Trophoblast cell (in vitro differentiated cells and primary cell): ENCODE data around the gene CNTROB.

Experiments used
- DNase-seq, 2 donors: peaks; one replicate each; pipeline ENCODE4 v3.0.0-alpha.2; 2016
- H2AFZ ChIP-seq: 2 replicates; pipeline ENCODE4 v1.6.1; 2013; ENCODE audit warnings: low read length, moderate library complexity, mild to moderate bottlenecking; ENCODE audit not compliant: insufficient read depth, poor library complexity
- H2AK5ac ChIP-seq: 2 replicates; pipeline ENCODE4 v1.6.1; 2013; ENCODE audit warnings: mild to moderate bottlenecking, low read length
- H2BK120ac ChIP-seq: 2 replicates; pipeline ENCODE4 v1.6.1; 2013; ENCODE audit warnings: low read length, mild to moderate bottlenecking, moderate library complexity; ENCODE audit not compliant: insufficient read depth, poor library complexity
- H2BK12ac ChIP-seq: 2 replicates; pipeline ENCODE4 v1.6.1; 2013; ENCODE audit warnings: mild to moderate bottlenecking, low read length, moderate library complexity
- H2BK5ac ChIP-seq: 2 replicates; pipeline ENCODE4 v1.6.1; 2013; ENCODE audit warnings: low read length, low read depth, moderate library complexity, mild to moderate bottlenecking; ENCODE audit not compliant: poor library complexity
- H3K14ac ChIP-seq: 2 replicates; pipeline ENCODE4 v1.6.1; 2013; ENCODE audit warnings: mild to moderate bottlenecking, low read length
- H3K18ac ChIP-seq: 2 replicates; pipeline ENCODE4 v1.6.1; 2013; ENCODE audit warnings: mild to moderate bottlenecking, low read length
- H3K23ac ChIP-seq: 2 replicates; pipeline ENCODE4 v1.6.1; 2013; ENCODE audit warnings: low read length
- H3K27ac ChIP-seq: 2 replicates; pipeline ENCODE4 v1.5.1; 2013; ENCODE audit warnings: low read depth, mild to moderate bottlenecking, inconsistent platforms, low read length, moderate library complexity
- H3K27me3 ChIP-seq: 2 replicates; pipeline ENCODE4 v1.6.1; 2013; ENCODE audit warnings: inconsistent platforms, mild to moderate bottlenecking, low read length, moderate library complexity; ENCODE audit not compliant: insufficient read depth
- H3K36me3 ChIP-seq, 2 experiments: 1 replicate in 1 of 2; 2 replicates in 1 of 2; pipeline ENCODE4 v1.6.1; 2013; ENCODE audit warnings: low read length in 2 of 2, mild to moderate bottlenecking in 2 of 2, moderate library complexity in 1 of 2; ENCODE audit not compliant: insufficient read depth in 2 of 2, control insufficient read depth in 1 of 2
- H3K4ac ChIP-seq: 2 replicates; pipeline ENCODE4 v1.6.1; 2013; ENCODE audit warnings: low read depth, mild to moderate bottlenecking, low read length, moderate library complexity
- H3K4me1 ChIP-seq, 2 experiments: 1 replicate in 1 of 2; 2 replicates in 1 of 2; pipeline ENCODE4 v1.6.1; 2013; ENCODE audit warnings: low read length in 2 of 2, mild to moderate bottlenecking in 2 of 2, moderate library complexity in 1 of 2; ENCODE audit not compliant: insufficient read depth in 2 of 2, control insufficient read depth in 1 of 2
- H3K4me2 ChIP-seq: 2 replicates; pipeline ENCODE4 v1.6.1; 2013; ENCODE audit warnings: inconsistent platforms, mild to moderate bottlenecking, low read length, moderate library complexity
- H3K4me3 ChIP-seq: 2 replicates; pipeline ENCODE4 v1.5.1; 2013; ENCODE audit warnings: mild to moderate bottlenecking, low read depth, low read length, inconsistent platforms
- H3K79me1 ChIP-seq: one replicate; pipeline ENCODE4 v1.6.1; 2013; ENCODE audit warnings: low read length
- H3K79me2 ChIP-seq: 2 replicates; pipeline ENCODE4 v1.6.1; 2013; ENCODE audit warnings: low read length, mild to moderate bottlenecking; ENCODE audit not compliant: control insufficient read depth, insufficient read depth, poor library complexity
- H3K9ac ChIP-seq: 2 replicates; pipeline ENCODE4 v1.6.1; 2013; ENCODE audit warnings: mild to moderate bottlenecking, low read length
- H3K9me3 ChIP-seq: 2 replicates; pipeline ENCODE4 v1.6.1; 2013; ENCODE audit warnings: low read depth, mild to moderate bottlenecking, control low read depth, inconsistent platforms, low read length; ENCODE audit not compliant: insufficient read depth
- H4K12ac ChIP-seq: 2 replicates; pipeline ENCODE4 v1.6.1; 2013; ENCODE audit warnings: low read depth, mild to moderate bottlenecking, low read length, moderate library complexity
- H4K8ac ChIP-seq: 2 replicates; pipeline ENCODE4 v1.6.1; 2013; ENCODE audit warnings: low read depth, mild to moderate bottlenecking, low read length, moderate library complexity
- H4K91ac ChIP-seq: one replicate; pipeline ENCODE4 v1.6.1; 2013; ENCODE audit warnings: low read depth, mild to moderate bottlenecking, low read length, moderate library complexity
- WGBS: extraction: QIAGEN DNeasy Blood & Tissue Kit; methylation state at CpG from one replicate; pipeline ENCODE4 v1.1.7; 2013; ENCODE audit warnings: missing lambda C conversion rate; ENCODE audit not compliant: insufficient read length, insufficient coverage; ENCODE audit errors: extremely low coverage; 5-methylcytosine and 5-hydroxymethylcytosine counted together

The CNTROB gene

DNA sequence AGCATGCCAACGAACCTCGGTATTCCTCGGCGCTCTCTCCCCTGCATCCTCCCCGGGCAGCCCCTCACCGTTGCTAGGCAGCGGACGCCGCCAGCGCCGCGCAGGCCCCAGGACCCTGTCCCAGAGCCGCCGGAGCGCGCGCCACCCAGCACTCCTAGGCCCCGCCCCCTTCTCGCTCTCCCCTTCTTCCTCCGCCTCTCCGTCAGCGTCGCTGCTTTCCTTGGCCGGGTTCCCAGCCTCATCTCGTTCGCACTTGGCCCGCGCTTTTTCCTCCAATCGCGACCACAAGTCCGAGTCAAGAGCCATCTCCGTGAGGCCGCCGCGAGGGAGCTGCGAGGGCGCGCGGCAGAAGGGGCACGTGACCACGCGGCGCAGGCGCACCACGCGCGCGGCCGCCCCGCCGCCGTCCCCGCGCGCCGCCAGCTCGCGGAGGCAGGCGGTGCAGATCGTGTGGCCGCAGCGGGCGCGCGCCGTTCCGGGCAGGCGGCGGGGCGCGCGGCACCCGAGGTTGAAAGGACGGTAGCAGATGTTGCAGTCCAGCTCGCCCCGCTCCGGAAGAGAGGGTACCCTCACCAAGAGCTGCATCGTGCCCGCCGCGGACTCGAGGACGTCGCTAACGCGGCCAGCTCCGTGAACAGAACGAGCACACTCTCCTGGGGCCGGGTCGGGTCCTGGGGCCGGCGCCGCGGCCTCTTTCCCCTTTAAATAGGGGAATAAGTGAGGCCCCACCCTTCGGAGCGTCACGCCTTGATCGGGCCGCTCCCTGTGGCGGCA is 16.2 kb upstream of the CNTROB start, which contains the start of gene RNF227:
TSS of gene RNF227 (minus strand) at position 679 of the 774 bp plus-strand sequence. CDS start at position 585, 94 bp downstream.
- Histone ChIP-seq H3K4me1 (peaks cover 9 to 14% of the 10 kb centered on the region in 2 experiments), H3K36me3 (peaks cover 10 to 14% of the 10 kb centered on the region in 2 experiments), H3K4me2 (peak within 1 kb of the TSS; percentile 65), H3K23ac (no peak within 1 kb of the TSS), H4K91ac (peak within 1 kb of the TSS; percentile 42), H3K9ac (peak within 1 kb of the TSS; percentile 63), H2BK120ac (no peak within 1 kb of the TSS), H4K8ac (peak within 1 kb of the TSS; percentile 83), H3K4me3 (peak within 1 kb of the TSS; percentile 83), H3K79me2 (peaks cover 2% of the 10 kb centered on the region), H2AFZ (peak within 1 kb of the TSS; percentile 27), H2BK12ac (no peak within 1 kb of the TSS), H4K12ac (peak within 1 kb of the TSS; percentile 55), H3K14ac (peak within 1 kb of the TSS; percentile 30), H3K27me3 (peaks cover 3% of the 10 kb centered on the region), H3K9me3 (no peaks in the 10 kb centered on the region), H3K79me1 (peaks cover 6% of the 10 kb centered on the region), H3K18ac (peak within 1 kb of the TSS; percentile 43), H3K4ac (peak within 1 kb of the TSS; percentile 4), H2AK5ac (no peak within 1 kb of the TSS), H3K27ac (no peak within 1 kb of the TSS), H2BK5ac (peak within 1 kb of the TSS; percentile 12)
- WGBS: no CpG with 5 or more reads among the region's 100 CpGs
- peak; percentile 70 to 81 for DNase-seq

DNA sequence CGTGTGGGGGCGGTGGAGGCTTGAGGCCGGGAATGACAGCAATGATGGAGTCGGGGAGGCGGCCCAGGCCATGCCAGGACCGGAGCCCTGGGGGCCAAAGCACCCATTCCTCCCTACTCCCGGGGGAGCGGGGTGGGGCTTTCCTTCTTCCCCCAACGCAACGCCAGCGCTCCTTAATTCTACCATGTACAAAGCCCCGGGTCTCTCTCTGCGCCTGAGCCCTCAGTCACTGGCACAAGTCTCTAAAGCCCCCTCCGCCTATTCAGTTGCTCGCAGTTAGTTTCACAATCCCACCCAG is 15.7 kb upstream of the CNTROB start:
- no peak overlapping the region for H2BK12ac ChIP-seq
- H3K4ac ChIP-seq: no peak overlapping the region
- peaks cover 7 to 9% of the 10 kb centered on the region in 2 experiments for H3K36me3 ChIP-seq
- H3K23ac ChIP-seq: no peak overlapping the region
- peak overlapping the region; percentile 42 for H4K91ac ChIP-seq
- H3K4me1 ChIP-seq: peaks cover 9 to 14% of the 10 kb centered on the region in 2 experiments
- peaks cover 6% of the 10 kb centered on the region for H3K79me1 ChIP-seq
- peak overlapping the region; percentile 65 for H3K4me2 ChIP-seq
- H3K9me3 ChIP-seq: no peaks in the 10 kb centered on the region
- no peak overlapping the region for H3K9ac ChIP-seq
- no peak overlapping the region for H2BK5ac ChIP-seq
- no peak overlapping the region for H4K12ac ChIP-seq
- no peak overlapping the region for H2AK5ac ChIP-seq
- H3K27ac ChIP-seq: no peak overlapping the region
- peak overlapping the region; percentile 27 for H2AFZ ChIP-seq
- H3K4me3 ChIP-seq: no peak overlapping the region
- no peak overlapping the region for H2BK120ac ChIP-seq
- H3K18ac ChIP-seq: no peak overlapping the region
- H3K14ac ChIP-seq: no peak overlapping the region
- WGBS: no CpG with 5 or more reads among the region's 15 CpGs
- no peak for DNase-seq
- H4K8ac ChIP-seq: peak overlapping the region; percentile 83
- H3K27me3 ChIP-seq: peaks cover 3% of the 10 kb centered on the region
- H3K79me2 ChIP-seq: peaks cover 2% of the 10 kb centered on the region

DNA sequence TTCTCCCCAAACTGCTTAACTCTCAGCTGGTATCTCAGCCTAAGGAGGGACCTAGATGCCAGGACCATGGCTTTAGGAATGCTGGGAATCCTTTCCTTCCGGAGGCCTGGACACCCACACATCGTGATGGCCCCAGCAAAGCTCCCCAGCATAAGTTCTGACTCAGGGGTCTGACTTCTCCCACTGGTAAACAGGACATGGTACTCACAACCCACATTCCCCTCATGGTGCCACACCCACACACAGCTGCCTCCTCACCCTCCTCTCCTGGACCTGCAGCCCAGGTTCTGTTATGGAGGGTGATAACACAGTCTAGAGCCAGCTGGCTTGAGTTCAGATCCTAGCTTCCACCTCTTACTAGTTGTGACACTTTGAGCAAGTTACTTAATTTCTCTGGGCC is 15.2 kb upstream of the CNTROB start:
- no peak overlapping the region for H4K8ac ChIP-seq
- no peak overlapping the region for H3K4me3 ChIP-seq
- H3K4me2 ChIP-seq: no peak overlapping the region
- H2AK5ac ChIP-seq: no peak overlapping the region
- H3K23ac ChIP-seq: no peak overlapping the region
- H4K91ac ChIP-seq: no peak overlapping the region
- no peak overlapping the region for H3K14ac ChIP-seq
- H3K27ac ChIP-seq: no peak overlapping the region
- H2BK120ac ChIP-seq: no peak overlapping the region
- no peak overlapping the region for H2BK12ac ChIP-seq
- H3K18ac ChIP-seq: no peak overlapping the region
- no peaks in the 10 kb centered on the region for H3K9me3 ChIP-seq
- WGBS: no CpG with 5 or more reads among the region's 2 CpGs
- H4K12ac ChIP-seq: no peak overlapping the region
- no peak overlapping the region for H2AFZ ChIP-seq
- peaks cover 9 to 14% of the 10 kb centered on the region in 2 experiments for H3K4me1 ChIP-seq
- peaks cover 6% of the 10 kb centered on the region for H3K79me1 ChIP-seq
- no peak overlapping the region for H3K9ac ChIP-seq
- peaks cover 3% of the 10 kb centered on the region for H3K27me3 ChIP-seq
- peaks cover 2 to 4% of the 10 kb centered on the region in 2 experiments for H3K36me3 ChIP-seq
- no peak overlapping the region for H3K4ac ChIP-seq
- DNase-seq: peak; percentile 13 to 27
- peaks cover 2% of the 10 kb centered on the region for H3K79me2 ChIP-seq
- H2BK5ac ChIP-seq: no peak overlapping the region

DNA sequence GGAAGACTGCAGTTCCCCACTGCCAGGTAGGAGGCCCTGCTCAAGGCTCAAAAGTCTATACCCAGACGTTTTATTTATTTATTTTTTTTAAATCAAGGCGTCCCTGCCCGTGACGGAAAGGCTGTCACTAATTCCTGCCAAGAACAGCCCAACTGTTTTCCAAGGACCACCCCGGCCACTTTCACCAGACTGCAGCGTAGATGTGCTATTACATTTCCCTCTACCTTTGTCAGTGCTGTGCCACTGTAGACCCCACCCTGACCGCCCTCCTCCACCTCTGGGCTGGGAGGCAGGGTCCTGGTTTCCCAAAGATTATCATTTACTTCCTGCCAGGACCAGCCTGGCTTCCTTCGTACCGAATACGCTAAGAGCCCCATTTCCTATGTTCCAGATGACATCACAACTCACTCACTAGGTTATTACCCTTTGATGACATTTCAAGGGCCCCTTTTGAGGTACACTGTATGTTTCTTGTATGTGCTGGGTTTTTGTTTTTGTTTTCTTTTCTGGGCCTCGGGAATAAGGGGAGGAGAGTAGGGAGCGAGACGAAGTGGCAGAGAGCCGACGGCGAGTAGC is 9.6 kb upstream of the CNTROB start:
- H3K4ac ChIP-seq: no peak overlapping the region
- peaks cover 5% of the 10 kb centered on the region for H3K79me1 ChIP-seq
- WGBS: no CpG with 5 or more reads among the region's 16 CpGs
- H3K36me3 ChIP-seq: no peaks in the 10 kb centered on the region
- no peak overlapping the region for H3K23ac ChIP-seq
- H4K8ac ChIP-seq: peak overlapping the region; percentile 90
- no peak overlapping the region for H3K4me3 ChIP-seq
- H3K4me1 ChIP-seq: peaks cover 0 to 10% of the 10 kb centered on the region in 2 experiments
- peak overlapping the region; percentile 68 for H3K4me2 ChIP-seq
- H2BK12ac ChIP-seq: peak overlapping the region; percentile 43
- no peak overlapping the region for H3K14ac ChIP-seq
- H2AFZ ChIP-seq: peak overlapping the region; percentile 69
- H3K27ac ChIP-seq: no peak overlapping the region
- H3K79me2 ChIP-seq: no peaks in the 10 kb centered on the region
- H2BK120ac ChIP-seq: no peak overlapping the region
- no peak for DNase-seq
- no peak overlapping the region for H3K9ac ChIP-seq
- H3K18ac ChIP-seq: no peak overlapping the region
- H2BK5ac ChIP-seq: no peak overlapping the region
- peak overlapping the region; percentile 51 for H4K91ac ChIP-seq
- H4K12ac ChIP-seq: peak overlapping the region; percentile 50
- no peaks in the 10 kb centered on the region for H3K9me3 ChIP-seq
- H3K27me3 ChIP-seq: peaks cover 3% of the 10 kb centered on the region
- peak overlapping the region; percentile 39 for H2AK5ac ChIP-seq
